Measurements from ENCODE around the gene SSNA1. TPM values are rescaled to one million over a fixed set of nuclear protein-coding genes. Genes with fewer than 3 reads are reported as not detected.

SSNA1 gene
- total and polyA plus RNA-seq, 9 of the 15 experiments (the other 6 are each of a cell fraction or from before 2014, with no cell fraction given) = 1.9 to 130 (median 57.1) TPM

DNA sequence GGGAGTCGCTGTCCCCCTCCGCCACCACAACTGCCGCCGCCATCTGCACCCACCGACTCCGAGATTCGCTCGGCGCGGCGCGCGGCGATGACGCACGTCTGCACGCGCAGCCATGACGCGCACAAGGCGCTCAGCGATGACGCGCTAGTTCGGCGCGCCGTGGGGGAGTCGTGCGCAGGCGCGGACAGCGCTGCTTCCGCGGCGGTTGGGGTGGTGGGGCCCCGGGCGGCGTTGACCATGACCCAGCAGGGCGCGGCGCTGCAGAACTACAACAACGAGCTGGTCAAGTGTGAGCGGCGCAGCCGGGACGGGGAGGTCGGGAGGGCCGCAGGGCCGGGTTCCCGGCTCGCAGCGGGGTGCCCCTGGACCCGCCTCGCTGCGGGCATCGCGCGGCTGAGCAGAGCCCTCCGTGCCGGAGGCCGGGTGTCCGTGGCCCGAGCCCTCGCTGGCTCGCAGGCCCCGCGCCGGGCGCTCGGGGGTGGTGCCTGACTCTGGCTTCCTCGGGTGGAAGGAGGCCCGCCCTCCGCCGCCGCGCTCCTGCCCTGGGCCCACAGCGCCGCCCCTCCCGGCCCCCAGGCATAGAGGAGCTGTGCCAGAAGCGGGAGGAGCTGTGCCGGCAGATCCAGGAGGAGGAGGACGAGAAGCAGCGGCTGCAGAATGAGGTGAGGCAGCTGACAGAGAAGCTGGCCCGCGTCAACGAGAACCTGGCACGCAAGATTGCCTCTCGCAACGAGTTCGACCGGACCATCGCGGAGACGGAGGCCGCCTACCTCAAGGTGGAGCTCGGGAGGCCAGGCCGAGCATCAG lies at the start of gene SSNA1, which contains the start of gene ANAPC2 (continued):
- TF ChIP-seq, protein P1, sequence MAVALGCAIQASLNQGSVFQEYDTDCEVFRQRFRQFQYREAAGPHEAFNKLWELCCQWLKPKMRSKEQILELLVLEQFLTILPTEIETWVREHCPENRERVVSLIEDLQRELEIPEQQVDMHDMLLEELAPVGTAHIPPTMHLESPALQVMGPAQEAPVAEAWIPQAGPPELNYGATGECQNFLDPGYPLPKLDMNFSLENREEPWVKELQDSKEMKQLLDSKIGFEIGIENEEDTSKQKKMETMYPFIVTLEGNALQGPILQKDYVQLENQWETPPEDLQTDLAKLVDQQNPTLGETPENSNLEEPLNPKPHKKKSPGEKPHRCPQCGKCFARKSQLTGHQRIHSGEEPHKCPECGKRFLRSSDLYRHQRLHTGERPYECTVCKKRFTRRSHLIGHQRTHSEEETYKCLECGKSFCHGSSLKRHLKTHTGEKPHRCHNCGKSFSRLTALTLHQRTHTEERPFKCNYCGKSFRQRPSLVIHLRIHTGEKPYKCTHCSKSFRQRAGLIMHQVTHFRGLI (CRISPR knock-in tag; IDR thresholded peaks at IDR 0.05) = no peak
- peak; percentile 93 for TF ChIP-seq CCNT2 (IDR thresholded peaks at IDR 0.05; ENCODE audit: borderline replicate concordance, extremely low read depth, insufficient read length, low read depth, low read length)
- TF ChIP-seq MTA3 (IDR thresholded peaks at IDR 0.05; ENCODE audit: borderline replicate concordance) = peak; percentile 79
- TF ChIP-seq, protein P2, sequence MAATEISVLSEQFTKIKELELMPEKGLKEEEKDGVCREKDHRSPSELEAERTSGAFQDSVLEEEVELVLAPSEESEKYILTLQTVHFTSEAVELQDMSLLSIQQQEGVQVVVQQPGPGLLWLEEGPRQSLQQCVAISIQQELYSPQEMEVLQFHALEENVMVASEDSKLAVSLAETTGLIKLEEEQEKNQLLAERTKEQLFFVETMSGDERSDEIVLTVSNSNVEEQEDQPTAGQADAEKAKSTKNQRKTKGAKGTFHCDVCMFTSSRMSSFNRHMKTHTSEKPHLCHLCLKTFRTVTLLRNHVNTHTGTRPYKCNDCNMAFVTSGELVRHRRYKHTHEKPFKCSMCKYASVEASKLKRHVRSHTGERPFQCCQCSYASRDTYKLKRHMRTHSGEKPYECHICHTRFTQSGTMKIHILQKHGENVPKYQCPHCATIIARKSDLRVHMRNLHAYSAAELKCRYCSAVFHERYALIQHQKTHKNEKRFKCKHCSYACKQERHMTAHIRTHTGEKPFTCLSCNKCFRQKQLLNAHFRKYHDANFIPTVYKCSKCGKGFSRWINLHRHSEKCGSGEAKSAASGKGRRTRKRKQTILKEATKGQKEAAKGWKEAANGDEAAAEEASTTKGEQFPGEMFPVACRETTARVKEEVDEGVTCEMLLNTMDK (IDR thresholded peaks at IDR 0.05; ENCODE audit: borderline replicate concordance, insufficient read depth, low read depth, low read length, poor library complexity, severe bottlenecking) = peak; percentile 9
- TF ChIP-seq CREBBP (IDR thresholded peaks at IDR 0.05; ENCODE audit: low read depth, low read length) = no peak
- peak; percentile 80 for TF ChIP-seq MEIS2 (IDR thresholded peaks at IDR 0.05; ENCODE audit: partially characterized antibody)
- TF ChIP-seq, protein P3, sequence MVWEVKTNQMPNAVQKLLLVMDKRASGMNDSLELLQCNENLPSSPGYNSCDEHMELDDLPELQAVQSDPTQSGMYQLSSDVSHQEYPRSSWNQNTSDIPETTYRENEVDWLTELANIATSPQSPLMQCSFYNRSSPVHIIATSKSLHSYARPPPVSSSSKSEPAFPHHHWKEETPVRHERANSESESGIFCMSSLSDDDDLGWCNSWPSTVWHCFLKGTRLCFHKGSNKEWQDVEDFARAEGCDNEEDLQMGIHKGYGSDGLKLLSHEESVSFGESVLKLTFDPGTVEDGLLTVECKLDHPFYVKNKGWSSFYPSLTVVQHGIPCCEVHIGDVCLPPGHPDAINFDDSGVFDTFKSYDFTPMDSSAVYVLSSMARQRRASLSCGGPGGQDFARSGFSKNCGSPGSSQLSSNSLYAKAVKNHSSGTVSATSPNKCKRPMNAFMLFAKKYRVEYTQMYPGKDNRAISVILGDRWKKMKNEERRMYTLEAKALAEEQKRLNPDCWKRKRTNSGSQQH (CRISPR knock-in tag; IDR thresholded peaks at IDR 0.05) = no peak; the same call in 1 of the 2 replicates
- TF ChIP-seq L3MBTL2 (IDR thresholded peaks at IDR 0.05) = peak; percentile 72
- TF ChIP-seq TBL1XR1 (IDR thresholded peaks at IDR 0.05; ENCODE audit: low read length in 2 of 2) = peak; percentile 61 to 100; a peak in 3 of 4 replicates
- TF ChIP-seq, protein P4, sequence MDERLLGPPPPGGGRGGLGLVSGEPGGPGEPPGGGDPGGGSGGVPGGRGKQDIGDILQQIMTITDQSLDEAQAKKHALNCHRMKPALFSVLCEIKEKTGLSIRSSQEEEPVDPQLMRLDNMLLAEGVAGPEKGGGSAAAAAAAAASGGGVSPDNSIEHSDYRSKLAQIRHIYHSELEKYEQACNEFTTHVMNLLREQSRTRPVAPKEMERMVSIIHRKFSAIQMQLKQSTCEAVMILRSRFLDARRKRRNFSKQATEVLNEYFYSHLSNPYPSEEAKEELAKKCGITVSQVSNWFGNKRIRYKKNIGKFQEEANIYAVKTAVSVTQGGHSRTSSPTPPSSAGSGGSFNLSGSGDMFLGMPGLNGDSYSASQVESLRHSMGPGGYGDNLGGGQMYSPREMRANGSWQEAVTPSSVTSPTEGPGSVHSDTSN (CRISPR knock-in tag; IDR thresholded peaks at IDR 0.05; ENCODE audit: low read depth) = no peak
- TF ChIP-seq, protein P4 (tag; conservative IDR thresholded peaks at IDR 0.05; ENCODE audit: low read depth) = no peak
- no peak for TF ChIP-seq RBM34 (IDR thresholded peaks at IDR 0.05; ENCODE audit: borderline replicate concordance, insufficient read depth, low read length)
- TF ChIP-seq, protein P5, sequence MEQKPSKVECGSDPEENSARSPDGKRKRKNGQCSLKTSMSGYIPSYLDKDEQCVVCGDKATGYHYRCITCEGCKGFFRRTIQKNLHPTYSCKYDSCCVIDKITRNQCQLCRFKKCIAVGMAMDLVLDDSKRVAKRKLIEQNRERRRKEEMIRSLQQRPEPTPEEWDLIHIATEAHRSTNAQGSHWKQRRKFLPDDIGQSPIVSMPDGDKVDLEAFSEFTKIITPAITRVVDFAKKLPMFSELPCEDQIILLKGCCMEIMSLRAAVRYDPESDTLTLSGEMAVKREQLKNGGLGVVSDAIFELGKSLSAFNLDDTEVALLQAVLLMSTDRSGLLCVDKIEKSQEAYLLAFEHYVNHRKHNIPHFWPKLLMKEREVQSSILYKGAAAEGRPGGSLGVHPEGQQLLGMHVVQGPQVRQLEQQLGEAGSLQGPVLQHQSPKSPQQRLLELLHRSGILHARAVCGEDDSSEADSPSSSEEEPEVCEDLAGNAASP (IDR thresholded peaks at IDR 0.05) = no peak
- TF ChIP-seq TARDBP (IDR thresholded peaks at IDR 0.05) = peak; percentile 71; the same call in 1 of the 2 replicates
- TF ChIP-seq TCF3 (CRISPR knock-in tag; IDR thresholded peaks at IDR 0.05) = peak; percentile 35
- TF ChIP-seq MBD2 (IDR thresholded peaks at IDR 0.05; ENCODE audit: borderline replicate concordance, low read depth) = peak; percentile 88
- TF ChIP-seq ZNF134 (CRISPR knock-in tag; conservative IDR thresholded peaks at IDR 0.05) = no peak
